GM12875 (cell line): ENCODE measurements around the gene RORC.

Experiments used
- H3K4me3 ChIP-seq: one replicate; pipeline ENCODE4 v1.5.1; 2011; ENCODE audit warnings: low read depth, low read length, control low read depth
- TF ChIP-seq, protein P1 (sequence below): IDR thresholded peaks from 2 replicates; pipeline ENCODE4 v1.5.1; 2011; ENCODE audit warnings: low read depth, mild to moderate bottlenecking, control low read depth, inconsistent platforms, low read length, moderate library complexity, borderline replicate concordance; ENCODE audit not compliant: insufficient read depth

RORC gene

DNA sequence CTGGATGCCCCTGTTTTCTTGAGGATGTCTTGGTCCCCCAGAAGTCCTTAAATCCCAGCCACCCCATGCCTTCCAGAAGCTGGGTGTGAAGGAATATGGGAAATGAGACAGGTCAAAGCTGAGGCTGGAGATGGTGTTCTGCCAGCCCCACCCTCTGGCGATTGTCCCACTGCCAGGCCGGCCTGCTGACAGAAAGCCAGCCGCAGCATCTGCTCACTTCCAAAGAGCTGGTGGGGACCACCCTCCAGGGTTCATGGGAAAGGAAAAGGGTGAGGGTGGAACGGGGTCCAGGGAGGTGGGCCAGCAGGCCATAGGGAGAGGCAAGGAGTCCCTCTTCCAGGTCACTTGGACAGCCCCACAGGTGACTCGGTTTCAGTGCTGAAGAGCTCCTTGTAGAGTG, 24.5 kb downstream of the RORC start:
- TF ChIP-seq, protein P1, sequence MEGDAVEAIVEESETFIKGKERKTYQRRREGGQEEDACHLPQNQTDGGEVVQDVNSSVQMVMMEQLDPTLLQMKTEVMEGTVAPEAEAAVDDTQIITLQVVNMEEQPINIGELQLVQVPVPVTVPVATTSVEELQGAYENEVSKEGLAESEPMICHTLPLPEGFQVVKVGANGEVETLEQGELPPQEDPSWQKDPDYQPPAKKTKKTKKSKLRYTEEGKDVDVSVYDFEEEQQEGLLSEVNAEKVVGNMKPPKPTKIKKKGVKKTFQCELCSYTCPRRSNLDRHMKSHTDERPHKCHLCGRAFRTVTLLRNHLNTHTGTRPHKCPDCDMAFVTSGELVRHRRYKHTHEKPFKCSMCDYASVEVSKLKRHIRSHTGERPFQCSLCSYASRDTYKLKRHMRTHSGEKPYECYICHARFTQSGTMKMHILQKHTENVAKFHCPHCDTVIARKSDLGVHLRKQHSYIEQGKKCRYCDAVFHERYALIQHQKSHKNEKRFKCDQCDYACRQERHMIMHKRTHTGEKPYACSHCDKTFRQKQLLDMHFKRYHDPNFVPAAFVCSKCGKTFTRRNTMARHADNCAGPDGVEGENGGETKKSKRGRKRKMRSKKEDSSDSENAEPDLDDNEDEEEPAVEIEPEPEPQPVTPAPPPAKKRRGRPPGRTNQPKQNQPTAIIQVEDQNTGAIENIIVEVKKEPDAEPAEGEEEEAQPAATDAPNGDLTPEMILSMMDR = no peak
- no peak overlapping the region for H3K4me3 ChIP-seq

DNA sequence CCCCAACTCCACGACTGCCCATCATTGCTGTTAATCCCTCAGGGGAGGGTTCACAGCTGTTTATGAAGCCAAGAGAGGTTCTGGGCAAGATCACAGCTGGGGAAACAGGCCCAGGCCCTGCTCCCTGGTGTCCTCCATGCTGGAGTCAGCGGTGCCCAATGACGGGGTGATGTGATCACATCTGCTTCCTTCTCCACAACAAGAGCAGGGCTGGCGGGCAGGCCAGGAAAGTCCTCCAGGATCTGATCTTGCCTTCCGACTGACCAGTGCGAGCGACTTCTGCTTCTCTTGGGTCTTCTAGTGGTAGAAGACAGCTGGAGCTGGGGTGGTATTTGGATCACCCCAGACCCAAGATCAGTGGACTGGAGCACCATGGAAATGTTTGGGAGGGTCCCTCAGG, 25.4 kb downstream of the RORC start:
- H3K4me3 ChIP-seq = no peak overlapping the region
- TF ChIP-seq, protein P1 = no peak

DNA sequence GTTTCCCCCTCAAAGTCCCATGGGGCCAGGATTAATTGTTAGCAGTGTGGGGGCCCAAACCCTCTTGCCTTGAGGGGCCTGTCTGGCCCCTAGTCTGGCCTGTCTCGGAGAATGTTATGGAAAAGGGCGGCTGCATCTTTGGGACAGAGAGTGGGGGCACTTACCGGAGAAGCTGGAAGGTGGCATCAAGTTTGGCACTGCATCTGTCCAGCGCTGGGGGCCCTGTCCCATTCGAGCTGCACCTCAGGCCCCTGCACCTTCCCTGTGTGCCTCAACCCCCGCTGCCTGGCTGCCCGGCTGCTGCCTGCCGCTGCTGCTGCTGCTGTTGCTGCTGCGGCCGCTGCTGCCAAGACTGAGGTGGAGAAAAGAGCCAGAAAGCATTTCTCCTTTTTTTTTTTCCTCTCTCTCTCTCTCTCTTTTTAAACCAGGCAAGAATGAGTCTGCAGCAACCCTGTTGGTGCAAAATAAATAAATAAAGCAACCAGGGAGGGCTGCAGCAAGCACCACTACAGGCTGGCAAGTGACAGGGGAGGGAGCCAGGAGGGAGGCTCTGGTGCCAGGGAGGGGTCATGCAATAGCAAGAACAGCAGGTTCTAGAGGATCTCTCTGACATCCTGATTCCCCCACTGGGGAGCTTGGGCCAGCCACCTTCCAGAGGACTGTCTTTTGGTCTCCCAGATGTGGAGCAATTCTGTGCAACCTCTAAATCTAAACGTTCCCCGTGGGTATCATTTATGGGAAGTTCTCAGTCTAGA, 26.4 kb downstream of the RORC start, which contains the start of gene LINGO4:
LINGO4 (minus strand) TSS at position 354 of the 755 bp plus-strand sequence. CDS start 2,715 bp downstream, outside the sequence.
- TF ChIP-seq, protein P1 = no peak

DNA sequence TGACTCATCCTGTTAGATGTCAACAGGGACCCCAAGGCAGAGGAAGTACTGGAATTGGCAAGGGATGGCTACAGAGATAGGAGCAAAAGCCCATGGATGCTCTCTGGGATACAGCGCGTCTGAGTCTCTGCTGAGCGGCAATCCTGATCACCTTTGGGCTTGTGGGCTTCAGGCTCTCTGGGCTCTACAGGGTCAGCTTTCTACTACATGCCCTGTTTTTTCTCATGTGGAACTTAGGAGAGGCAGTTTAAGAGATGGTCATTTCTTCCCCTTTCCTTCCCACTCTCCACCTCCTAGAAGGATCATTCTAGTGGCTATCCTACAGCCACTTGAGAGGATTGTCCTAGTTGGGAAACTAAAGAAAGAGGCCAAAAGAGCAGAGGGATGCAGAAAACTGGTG, 27.7 kb downstream of the RORC start:
- H3K4me3 ChIP-seq = no peak overlapping the region
- TF ChIP-seq, protein P1 = no peak

More for the DNA sequence above, 26.4 kb downstream of the RORC start, which contains the start of gene LINGO4:
- H3K4me3 ChIP-seq = no peak within 1 kb of the TSS

DNA sequence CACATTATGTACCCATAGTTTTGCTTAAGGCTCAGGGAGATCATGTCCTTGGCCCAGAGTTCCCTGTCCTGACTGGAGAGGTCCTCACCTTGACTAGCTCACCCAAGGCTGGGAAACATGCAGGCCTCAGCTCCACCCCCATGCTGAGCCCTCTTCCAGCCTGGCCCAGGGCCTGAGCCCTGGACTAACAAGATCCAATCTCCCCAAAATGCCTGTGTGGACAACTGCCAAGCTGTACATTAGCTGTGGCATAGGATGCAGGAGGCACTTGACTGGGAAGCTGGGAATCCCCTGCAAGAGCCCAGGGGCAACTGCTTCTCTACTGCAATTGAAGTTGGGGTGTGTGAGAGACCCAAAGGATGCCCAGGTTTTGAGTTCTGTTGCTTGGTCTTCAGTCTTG, 28.4 kb downstream of the RORC start:
- TF ChIP-seq, protein P1 = no peak
- no peak overlapping the region for H3K4me3 ChIP-seq

DNA sequence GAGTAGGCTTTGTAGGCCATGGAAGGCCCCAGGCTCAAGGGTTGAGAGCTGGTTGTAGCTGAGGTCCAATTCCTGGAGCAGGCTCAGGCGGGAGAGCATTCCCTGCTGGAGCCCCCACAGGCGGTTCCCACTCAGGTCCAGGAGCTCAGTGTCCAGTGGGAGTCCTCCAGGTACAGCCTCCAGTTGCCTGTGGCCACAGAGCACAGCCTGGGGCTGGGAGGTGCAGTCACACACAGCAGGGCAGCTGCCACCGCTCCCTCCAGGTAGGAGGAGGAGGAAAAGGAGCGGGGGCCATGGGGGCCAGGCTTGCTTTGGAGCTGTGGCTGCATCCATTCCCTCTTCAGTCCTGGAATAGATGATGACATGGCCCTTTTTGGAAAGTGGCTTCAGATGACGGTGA, 29.2 kb downstream of the RORC start:
- TF ChIP-seq, protein P1 = no peak
- H3K4me3 ChIP-seq = no peak overlapping the region

DNA sequence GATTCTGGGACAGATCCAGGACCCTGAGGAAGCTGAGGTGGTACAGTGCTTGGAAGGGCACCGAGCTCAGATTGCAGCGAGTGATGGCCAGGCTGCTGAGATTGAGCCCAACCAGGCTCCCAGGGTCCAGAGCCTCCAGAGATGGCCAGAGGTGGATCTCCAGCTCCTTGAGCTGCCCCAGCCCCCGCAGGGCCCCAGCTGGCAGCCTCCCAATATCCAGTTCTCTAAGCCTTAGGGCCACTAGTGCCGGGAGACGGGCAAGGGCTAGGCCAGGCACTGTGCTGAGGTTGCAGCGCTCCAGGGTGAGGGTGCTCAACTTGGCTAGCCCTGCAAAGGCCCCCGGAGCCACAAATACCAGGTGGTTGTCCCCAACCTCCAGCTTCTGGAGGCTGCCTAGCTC, 29.8 kb downstream of the RORC start:
- TF ChIP-seq, protein P1 = no peak
- no peak overlapping the region for H3K4me3 ChIP-seq
